ENCODE results near the gene CD82. TPM values are rescaled to one million over a fixed set of nuclear protein-coding genes. Genes with fewer than 3 reads are reported as not detected.

Gene CD82
- polyA plus RNA-seq (2013, experiment 1 of 2; ENCODE audit: insufficient read length): 11.7 TPM
- 15.3 TPM for polyA plus RNA-seq (2013, experiment 2 of 2; ENCODE audit: insufficient read length)

GRCh38 chr11:44565211-44565952 is at the start of gene CD82:
Gene CD82 (plus strand): TSS chr11:44565663. CDS start chr11:44594663, 29,000 bp downstream.
- peak; percentile 99 for DNase-seq

DNA sequence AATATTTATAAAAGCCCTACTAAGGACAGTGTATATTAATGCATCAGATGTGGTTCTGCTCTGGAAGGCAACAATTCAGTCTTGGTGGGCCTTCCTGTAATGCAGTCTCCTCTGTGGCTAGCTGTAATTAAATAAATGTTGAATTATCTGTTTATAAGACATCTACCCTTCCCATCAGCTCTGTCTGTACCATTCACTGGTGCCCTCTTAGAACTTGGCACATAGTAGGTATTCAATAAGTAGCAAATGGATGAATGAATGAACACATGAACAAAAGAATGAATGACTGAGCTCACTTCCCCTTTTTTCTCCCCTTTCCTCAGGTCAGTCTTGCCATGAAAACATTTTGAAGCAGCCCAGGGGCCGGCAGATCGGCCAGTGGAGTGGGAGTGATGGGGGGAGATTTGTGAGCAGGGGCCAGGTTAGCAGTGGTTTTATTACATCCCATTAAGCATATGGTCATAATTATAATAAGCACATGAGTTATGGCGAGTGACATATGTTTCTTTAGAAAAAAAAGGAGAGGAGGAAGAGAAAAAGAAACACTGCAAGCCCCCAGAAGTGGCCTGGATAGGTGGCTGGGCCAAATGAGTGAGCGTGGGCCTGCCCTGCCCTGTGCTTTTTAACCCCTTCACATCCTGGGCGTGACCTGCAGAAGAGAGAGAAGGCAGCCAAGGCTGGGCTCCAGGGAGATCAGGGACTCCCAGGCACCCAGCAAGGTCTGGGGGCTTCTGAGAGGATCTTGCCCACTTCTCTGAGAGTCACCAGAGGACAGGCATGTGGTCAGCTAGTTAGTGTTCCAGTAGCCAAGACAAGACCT is 48.6 kb upstream of the CD82 start:
- no peak for DNase-seq

GRCh38 chr11:44517541-44517940 is 47.9 kb upstream of the CD82 start:
- no peak for DNase-seq

DNA sequence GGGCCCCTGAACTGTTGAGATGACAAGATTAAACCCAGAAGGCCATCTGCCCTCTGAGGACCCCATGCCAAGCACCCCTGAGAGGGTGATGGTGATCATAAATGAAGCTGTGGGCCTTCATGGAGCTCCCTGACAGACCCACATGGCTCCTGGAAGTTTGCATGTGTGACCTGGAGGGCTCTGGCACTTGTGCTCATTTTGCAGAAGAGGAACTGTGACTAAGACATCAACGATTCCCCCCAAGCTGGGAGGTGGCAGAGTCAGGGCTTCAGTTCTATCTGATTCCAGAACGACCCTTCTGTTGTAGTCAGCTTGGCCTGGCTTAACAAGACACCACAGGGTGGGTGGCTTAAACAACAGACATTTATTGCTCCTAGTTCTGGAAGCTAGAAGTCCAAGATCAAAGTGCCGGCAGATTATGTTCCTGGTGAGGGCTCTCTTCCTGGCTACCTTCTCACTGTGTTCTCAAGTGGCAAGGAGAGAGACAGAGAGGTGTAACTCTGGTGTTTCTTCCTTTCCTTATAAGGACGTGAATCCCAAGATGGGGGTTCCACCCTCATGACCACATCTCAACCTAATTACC is 46.4 kb upstream of the CD82 start:
- DNase-seq: no peak

GRCh38 chr11:44519989-44520737 is 45.3 kb upstream of the CD82 start:
- no peak for DNase-seq

DNA sequence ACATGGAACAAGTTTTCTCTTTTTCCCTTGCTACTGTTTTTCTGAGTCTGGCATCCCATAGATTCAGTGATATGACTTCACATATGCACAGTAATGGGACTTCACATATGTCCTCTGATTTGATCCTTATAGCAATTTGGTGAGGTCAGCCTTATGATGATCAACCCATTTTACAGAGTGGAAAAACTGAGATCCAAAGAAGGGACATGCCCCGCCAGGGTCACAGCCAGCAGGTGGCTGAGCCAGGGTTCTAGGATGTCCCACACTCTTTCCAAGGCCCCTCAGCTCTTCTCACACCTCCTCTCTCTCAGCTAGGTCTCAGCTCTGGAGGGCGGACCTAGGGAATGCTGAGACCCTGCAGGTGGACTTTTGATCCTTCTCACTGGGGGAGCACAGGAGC is 44.3 kb upstream of the CD82 start:
- DNase-seq: no peak

DNA sequence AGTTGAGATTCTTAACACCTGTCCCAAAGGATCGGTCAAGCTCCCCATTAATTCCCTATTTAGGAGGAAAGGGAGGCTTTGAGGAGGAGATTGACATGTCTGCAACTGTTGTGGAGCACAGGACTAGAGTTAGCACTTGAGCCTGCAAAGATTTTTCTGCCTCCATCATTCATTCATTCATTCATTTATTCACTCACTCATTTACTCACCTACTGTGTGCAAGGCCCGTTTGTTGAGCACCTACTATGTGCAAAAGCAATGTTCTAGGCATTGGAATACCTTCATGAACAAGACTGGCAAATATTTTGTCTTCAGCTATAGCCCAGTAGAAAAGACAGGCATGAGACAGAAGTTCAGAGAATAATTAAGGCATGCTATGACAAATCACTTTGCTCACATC is 43.2 kb upstream of the CD82 start:
- DNase-seq: no peak

GRCh38 chr11:44524346-44524745 is 41.1 kb upstream of the CD82 start:
- no peak for DNase-seq

DNA sequence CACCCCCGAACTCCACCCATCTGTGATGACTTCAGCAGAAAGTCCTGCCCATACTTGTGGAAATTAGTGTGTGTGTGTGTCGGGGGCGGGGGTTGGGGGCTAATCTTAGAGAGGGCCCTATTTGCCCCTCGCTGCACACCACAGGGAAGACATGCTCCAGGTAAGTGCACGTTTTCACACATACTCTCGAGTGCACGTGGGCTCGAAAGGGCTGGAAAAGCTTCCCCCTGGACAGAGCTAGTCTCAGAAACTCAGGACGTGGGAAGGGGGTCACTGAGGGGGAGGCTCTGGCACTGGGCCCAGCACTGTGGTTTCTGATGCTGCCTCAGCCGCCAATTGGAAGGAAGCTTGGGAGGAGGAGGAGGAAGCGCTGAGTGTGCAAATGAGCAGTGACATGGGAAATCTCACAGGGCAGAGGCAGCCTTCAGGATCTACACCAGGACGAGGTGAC is 40.7 kb upstream of the CD82 start:
- peak; percentile 12 for DNase-seq

DNA sequence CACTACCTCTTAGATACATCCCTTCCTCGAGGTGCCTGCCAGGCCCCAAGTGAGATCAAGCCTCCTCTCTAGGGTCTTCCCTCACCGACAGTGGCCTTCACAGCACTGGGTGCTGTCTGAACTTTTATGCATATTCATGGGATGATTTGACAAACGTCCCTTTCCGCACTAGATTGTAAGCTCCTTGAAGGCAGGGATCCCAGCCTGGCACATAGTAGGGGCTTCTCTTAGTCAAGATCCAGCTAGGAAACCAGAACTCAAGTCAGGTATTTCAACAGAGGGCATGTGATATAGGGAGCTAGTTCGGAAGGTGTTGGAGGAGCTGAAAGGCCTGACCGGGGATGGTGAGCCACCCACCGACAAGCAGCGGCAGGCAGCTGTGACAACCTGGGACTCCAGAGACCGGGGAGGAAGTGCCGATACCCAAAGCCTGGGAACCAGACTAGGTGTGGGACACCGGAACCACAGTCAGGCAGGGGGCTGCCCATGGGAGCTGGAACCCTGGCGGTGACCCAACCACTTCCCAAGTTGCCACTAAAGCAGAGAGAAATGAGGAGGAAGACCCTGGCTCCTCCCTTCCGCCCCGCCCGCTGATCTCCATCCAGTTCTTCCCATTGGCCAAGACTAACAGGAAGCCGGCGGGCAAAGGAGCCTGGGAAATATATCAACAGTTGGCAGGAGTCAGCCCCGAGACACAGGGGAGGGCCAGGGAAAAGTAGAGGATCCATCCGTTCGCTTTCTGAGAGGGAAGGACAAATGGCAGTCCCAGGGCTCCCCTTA is 39.8 kb upstream of the CD82 start:
- no peak for DNase-seq

DNA sequence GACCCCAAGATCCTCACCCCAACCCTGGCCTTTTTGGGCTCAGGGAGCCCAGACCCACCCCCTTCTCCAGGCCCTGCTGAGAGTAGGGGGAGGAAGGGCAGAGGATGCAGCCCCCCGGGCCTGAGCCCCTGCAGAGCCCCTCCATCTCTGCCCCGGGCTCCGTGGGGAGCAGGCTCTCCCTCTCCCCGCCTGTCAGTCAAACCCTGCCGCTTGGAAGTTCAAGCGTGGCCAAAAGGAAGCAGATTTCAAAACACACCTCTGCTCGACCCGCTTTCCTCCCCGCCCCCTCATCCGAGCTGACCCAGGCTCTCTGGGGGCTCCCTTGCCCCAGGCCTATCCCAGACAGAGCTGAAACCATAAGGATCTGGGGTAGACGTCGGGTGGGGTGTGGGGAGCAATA is 39.0 kb upstream of the CD82 start:
- no peak for DNase-seq

GRCh38 chr11:44527476-44527875 is 38.0 kb upstream of the CD82 start:
- DNase-seq: no peak

GRCh38 chr11:44528103-44528502 is 37.4 kb upstream of the CD82 start:
- peak; percentile 6 for DNase-seq

GRCh38 chr11:44528581-44528980 is 36.9 kb upstream of the CD82 start:
- no peak for DNase-seq

GRCh38 chr11:44529895-44530412 is 35.5 kb upstream of the CD82 start:
- DNase-seq: no peak

DNA sequence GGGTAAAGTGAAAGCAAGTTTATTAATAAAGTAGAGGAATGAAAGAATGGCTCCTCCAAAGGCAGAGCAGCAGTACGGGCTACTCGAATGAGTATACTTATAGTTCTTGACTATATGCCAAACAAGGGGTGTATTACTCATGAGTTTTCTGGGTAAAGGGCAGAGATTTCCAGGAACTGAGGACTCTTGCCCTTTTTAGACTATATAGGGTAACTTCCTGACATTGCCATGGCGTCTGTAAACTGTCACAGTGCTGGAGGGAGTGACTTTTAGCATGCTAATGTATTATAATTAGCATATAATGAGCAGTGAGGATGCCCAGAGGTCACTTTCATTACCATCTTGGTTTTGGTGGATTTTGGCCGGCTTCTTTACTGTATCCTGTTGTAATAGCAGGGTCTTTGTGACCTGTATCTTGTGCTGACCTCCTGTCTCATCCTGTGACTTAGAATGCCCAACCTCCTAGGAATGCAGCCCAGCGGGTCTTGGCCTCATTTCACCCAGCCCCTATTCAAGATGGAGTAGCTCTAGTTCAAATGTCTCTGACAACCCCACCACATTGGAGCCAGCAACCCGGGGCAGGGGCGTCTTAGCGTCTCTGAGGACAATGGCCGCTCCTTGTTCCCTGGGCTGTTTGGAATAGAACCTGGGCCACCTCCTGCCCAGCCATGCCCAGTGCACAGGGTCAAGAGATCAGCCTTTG is 34.9 kb upstream of the CD82 start:
- DNase-seq: peak; percentile 46

GRCh38 chr11:44531116-44531504 is 34.4 kb upstream of the CD82 start:
- DNase-seq: no peak

- no peak for DNase-seq
Observed at GRCh38 chr11:44531636-44532035, 33.8 kb upstream of the CD82 start.

- DNase-seq: no peak
Observed at GRCh38 chr11:44532809-44533208, 32.7 kb upstream of the CD82 start.

GRCh38 chr11:44533921-44534711 is 31.3 kb upstream of the CD82 start:
- DNase-seq: no peak
